TTC549 (cell line): ENCODE results near the gene KIF2C.
A peak's percentile ranks its signal among the peaks of the same experiment; 100 is the strongest.
"Not testable (repeated sequence)": the region's sequence is repeated elsewhere in the genome, so short reads cannot be mapped to it uniquely, and the experiment has no call there.

Experiments used
- FAIRE-seq: peaks from 2 replicates; lab custom pipeline; 2012; peaks lifted over from hg19 to GRCh38; lab: Jason Lieb, UNC

Gene KIF2C

DNA sequence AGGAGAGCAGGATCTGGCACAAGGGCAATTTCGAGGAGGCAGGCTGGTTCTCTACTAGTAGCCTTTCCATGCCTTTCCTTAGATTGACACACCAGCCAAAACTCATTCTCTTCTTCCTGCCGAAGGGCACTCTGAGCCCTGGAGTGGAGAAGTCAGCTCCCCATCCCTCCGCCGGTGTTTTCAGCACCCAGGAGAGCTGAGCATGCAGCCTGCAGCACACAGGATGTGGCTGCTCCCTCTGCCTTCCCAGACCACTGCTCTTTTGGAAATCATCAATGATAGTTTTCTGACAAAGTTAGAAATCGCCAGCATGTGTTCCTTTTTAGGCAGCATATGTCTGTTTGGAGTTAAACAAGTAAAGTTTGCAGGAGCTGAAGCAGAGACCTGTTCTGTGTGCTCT, 20.3 kb upstream of the KIF2C start:
- no peak for FAIRE-seq

DNA sequence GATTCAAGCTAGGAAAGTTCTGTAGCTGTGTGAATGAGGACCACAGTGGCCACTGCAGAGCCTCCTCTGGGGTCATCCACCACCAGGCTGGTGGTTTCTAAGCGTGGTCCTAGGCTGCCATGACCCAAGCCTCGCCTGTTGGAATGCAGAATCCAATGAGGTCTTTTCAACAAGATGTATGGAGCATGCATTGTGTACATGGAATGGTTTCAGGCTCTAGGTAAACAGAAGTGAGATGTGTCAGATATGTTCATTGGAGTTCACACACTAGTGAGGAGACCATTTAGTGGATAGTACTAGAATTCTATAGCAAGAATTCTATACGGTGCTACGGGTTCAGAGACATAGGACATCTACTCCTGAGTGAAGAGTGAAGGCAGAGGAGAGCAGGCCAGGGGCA, 19.4 kb upstream of the KIF2C start:
- no peak for FAIRE-seq

DNA sequence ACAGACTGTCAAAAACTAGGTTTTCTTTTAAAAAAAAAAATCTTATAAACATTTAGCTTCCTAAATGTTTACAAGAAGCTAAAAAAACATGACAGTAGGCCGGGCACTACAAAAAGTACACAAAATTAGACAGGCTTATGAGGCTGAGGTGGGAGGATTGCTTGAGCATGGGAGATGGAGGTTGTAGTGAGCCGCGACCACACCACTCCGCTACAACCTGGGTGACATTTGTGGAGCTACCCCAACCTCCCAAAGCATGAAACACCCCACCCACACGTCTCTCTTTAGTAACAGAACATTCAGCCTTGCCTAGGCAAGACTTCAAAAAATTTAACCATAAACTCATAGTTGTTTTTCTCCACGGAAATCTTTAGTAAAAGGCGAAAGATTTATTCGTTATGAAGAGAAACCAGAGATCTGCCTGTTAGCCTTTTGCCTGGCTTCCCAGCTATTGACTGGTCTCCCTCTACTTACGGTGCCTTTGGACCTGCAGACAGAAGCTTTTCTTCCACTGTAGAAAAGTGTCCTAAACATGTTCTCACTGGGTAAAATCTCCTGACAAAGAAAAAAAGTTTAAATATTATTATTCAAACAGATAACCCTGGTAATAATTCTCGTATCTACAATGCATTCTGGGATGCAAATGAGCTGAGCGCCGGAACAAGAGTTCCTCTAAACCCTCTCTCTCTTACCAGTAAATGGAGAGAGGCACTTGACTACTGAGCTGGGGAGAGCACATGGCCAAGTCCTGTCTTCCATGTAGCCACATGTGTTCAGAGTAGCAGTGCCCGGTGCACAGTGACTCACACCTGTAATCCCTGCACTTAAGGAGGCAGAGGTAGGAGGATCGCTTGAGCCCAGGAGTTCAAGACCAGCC, 17.9 kb upstream of the KIF2C start:
- peak; percentile 94 for FAIRE-seq

DNA sequence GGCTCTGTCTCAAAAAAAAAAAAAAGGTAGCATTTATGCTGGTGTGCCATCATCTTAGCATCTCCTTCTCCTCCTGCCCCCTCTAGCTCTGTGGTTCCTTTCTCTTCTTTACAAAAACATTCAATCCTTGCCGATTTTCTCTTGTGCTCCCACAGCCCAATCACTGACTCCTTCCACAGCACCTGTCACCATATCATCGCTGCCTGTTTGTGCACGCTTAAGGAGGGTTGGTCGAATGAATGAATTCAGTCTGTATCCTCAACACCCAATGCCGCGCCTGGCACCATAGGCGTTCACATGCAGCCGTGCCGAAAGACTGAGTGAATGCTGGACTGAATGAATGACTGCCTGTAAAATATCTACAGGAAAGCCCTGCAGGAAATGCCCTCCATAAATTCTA, 16.6 kb upstream of the KIF2C start:
- FAIRE-seq, result no peak

DNA sequence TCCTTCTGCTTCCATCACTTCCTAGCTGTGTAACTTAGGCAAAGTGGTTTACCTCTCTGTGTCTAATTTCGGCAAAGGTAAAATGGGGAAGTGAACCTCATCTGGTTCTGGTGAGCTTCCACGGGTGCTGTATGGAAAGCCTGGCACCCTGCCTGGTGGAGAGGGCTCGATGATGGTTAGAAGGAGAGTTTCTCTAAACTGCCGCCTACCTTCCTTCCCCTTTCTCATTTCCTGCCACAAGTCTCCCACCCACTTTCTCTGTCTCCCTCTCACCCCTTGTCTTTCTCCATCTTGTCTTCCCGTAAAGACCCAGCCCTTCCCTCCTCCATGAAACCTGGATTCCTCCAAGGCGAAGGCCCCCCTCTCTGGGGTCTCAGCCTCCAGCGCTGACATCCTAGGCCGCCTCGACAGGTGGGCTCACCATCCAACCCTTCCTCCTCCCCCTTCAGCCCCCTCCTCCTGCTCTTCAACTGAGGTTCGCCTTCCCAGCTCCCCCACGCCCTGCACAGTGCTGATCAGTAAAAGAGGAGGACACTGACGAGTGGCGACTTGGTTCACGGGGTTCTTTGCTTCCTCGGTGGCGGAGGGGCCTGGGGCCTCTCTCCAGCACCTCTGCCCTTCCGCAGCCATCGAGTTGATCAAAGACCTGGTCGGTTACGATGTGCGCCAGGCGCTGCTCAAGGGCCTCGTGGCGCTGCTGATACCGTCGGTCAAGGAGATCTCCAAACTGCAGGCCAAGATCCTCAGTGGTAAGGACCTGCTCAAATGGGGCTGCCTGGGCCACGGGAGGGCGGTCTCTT, 15.9 kb upstream of the KIF2C start:
- FAIRE-seq, result no peak

DNA sequence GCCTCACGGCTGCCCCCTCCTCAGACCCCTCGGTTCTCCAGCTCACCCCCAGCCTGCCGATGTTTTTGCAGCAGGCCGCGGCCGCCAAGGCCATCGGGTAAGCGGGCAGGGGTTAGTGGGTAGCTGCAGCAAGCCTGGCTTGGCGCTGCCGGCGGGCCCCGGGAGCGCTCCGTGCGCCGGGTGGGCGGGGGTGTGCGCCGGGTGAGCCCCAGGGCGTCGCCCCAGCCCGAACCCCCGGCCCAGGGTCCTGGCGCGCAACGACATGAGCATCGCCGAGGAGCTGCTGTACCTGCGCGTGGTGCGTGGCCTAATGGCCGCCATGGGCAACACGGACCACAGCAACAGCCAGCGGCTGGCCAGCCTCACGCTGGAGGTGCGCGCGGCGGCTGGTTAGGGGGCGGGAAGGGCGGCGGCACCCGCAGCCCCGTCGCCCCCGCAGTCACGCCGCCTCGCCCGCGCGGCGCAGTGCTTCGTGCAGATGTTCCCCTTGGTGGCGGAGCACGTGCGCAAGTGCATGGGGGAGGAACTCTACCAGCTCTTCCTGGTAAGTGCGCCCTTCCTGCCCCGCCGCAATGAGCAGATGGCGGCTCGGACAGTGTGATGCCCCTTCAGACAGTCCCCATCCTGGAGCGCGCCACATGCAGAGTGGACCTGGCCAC, 15.2 kb upstream of the KIF2C start:
- FAIRE-seq, result no peak

DNA sequence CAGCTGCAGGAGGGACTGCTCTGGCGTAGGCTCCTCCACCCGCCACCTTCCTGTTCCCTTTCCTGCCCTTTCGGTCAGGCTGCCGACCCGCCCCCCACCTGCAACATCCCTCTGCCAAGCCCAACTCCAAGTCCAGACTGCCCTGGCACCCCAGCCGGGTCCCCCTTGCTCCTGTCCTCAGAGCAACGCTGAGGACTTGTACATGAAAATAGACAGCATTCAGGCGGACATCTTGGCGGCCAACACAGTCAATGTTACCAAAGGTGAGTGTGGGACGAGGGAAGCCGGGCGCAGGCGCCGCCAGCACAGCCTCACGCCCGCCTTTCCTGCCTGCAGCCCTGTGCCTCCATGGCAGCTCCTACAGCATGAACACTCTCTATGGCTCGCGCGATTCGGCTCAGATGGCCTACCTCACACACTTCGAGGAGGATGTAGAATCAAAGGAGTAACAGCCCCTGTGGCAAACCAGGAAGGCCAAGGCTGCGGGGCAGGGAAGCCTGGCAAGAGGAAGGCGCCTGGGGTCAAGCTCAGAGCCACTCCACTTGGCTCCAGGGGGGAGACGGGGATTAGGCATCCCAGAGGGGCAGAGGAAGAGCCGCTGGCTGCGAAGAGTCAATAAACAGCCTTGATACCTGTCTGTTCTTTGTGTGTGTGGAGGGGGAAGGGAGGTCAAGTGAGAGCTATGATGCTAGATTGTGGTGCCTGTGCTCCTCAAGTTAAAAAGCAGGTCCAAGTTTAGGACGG, 14.5 kb upstream of the KIF2C start:
- FAIRE-seq, result no peak

DNA sequence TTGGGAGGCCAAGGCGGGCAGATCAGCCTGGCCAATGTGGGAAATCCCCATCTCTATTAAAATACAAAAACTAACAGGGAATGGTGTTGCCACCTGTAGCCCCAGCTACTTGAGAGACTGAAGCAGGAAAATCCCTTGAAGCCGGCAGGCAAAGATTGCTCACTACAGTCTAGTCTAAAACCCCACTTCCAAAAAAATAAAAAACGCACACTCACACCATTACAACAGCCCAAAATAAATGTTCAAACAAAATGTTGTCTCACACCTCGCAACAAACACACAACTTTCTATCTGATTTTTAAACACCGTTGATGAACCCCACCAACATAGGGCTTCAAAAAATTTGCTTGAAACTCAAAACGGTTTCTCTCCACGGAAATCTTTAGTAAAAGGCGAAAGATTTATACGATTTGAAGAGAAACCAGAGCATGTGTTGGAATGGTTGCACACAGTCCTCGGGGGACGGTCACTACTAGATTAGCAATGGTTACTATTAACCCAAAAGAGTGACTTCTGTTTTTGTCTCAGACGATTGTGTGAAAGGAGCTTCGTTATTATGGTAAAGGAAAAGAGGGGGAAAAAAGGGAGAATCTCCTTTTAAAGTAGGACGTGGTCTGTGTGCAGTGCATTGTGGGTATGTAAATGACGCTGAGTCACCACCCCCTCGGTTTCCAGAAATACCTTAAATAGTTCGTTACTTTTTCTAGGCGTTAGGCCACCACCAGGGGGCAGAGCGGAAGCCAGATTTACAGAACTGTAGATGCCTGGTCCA, 8.7 kb upstream of the KIF2C start, which contains the start of gene RNU5D-1:
Gene RNU5D-1, minus strand, starts transcription at position 430 of the 772 bp plus-strand sequence.
- FAIRE-seq, result peak; percentile 90

DNA sequence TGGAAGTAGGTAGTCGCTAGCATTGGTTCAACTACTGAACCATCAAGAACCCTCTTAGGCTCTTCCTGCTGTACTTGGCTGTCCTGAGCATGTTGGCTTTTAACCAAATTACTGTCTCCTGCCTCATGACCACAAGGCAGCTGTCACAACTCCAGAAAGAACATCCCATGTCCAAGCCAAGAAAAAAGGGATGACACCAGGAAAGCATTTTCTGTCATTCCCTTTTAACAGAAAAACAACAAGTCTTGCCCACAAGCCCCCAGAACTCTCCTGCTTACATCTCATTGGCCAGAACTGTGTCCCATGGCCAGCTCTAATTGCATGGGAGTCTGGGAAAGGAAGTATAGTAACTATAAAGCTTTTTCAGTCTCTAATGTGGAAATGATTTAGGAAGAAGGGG, 6.3 kb upstream of the KIF2C start:
- no peak for FAIRE-seq

DNA sequence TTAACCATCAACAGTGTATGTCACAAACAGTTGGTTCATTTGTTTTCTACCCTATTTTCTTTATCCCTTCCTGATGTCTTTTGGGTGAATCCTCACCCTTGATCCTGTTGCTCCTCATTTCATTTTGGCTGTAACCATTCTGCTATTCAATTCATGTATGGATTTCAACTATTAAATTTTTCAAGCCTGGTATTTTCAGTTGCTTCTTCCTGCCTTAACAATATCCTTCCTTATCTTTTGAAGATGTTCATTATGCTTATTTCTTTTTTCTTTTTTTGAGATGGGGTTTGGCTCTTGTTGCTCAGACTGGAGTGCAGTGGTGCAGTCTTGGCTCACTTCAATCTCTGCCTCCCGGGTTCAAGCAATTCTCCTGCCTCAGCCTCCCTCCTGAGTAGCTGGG, 5.9 kb upstream of the KIF2C start:
- no peak for FAIRE-seq

DNA sequence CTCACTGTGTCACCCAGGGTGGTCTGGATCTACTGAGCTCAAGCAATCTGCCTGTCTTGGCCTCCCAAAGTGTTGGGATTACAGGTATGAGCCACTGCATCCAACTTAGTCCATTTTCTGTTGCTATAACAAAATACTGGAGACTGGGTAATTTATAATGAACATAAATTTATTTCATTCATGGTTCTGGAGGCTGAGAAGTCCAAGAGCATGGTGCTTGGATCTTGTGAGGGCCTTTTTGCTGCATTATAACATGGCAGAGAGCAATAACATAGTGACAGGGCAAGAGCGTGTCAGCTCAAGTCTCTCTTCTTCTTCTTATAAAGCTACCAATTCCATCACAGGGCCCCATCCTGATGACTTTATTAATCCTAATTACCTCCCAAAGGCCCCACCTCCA, 3.6 kb upstream of the KIF2C start:
- no peak for FAIRE-seq

DNA sequence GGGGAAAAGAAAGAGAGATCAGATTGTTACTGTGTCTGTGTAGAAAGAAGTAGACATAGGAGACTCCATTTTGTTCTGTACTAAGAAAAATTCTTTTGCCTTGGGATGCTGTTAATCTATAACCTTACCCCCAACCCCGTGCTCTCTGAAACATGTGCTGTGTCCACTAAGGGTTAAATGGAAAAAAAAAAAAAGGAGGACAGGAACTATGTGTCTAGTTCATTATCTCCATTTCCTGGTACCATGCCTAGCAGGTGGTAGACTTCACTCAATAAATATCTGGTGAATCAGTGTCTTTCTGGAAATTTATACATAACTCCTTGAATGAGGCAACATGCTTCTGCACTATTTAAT, 707 bp upstream of the KIF2C start:
- FAIRE-seq, result not testable (repeated sequence)

DNA sequence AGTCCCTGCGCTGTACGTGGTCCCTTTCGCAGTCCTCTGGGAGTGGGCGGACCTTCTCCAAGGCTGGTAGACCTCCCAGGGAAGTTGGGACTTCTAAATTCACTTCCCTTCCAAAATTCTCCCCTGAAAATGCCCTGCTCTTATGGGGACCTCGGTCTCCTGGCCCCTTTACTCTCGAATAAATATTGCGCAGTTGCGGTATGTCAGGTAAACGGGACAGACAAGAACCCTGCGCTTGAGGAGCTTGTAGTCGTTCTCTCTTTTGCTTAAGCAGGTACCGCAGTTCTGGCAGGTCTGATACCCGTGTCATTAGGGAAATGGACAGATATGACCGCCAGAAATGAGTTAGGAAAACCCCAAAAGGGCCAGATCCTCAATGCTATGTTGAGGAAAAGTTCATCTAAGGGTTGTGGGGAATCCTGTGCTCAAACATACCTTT, 561 bp downstream of the KIF2C start:
- FAIRE-seq, result no peak

DNA sequence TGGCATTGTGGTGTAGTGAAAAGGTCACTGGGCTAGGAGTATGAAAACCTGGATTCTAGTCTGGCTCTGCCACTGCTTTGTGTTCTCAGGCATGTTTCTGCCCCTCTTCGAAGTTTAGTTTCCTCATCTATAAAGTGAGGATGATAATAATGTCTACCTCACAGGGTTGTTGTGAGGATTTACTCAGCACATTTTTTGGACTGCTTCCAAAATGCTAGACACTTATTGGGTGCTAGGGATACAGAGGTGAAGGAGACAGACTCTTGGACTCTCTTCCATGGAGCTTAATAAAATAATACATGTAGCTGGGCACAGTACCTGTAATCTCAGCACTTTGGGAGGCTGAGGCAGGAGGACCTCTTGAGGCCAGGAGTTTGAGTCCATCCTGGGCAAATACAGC, 3.6 kb downstream of the KIF2C start:
- no peak for FAIRE-seq

DNA sequence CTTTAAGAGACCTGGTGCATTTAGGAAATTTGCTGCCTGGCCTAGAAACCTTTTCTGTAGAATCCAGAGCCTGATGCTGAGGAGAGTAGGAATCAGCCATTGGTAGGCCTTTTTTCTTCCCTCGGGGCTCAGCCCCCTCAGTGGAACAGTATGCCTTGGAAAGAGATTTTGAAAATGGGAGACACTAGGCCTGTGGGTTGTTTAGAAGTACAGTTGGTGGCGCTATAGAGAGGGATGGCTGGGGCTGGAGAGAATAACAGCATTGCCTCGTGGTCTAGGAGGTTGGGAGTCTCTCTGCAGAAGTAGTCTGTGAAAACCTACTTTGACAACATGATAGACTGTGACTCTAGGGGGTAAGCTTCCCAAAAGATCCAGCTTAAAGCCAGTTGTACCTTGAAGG, 8.2 kb downstream of the KIF2C start:
- FAIRE-seq, result no peak

DNA sequence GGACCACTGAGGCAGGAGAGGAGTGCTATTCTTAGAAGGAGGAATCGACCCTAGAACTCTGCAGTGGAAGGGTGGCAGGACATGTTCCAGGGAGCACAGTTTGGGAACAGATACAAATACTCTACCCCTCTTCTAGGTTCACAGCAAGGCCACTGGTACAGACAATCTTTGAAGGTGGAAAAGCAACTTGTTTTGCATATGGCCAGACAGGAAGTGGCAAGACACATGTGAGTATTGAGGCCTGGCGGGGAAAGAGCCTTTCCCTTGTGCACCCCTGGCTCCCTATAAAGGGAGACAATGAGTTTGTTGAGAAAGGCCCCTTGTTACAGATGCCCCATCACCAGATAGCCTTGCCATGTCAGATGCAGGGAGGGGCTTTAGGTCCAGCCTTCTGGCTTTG, 17.8 kb downstream of the KIF2C start:
- FAIRE-seq, result no peak

DNA sequence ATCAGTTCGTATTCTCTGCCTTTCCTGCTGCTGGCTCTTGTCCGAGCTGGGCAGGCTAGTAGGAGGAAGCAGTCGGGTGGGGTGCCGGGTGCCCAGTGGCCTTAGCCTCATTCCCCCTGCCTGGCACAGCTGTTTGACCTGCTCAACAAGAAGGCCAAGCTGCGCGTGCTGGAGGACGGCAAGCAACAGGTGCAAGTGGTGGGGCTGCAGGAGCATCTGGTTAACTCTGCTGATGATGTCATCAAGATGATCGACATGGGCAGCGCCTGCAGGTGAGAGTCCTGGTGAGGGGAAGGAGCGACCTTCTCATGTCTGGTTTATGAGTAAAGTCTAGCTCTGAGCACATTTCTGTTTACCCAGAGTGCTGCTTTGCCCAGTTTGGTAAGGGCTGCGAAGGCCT, 19.4 kb downstream of the KIF2C start:
- no peak for FAIRE-seq

DNA sequence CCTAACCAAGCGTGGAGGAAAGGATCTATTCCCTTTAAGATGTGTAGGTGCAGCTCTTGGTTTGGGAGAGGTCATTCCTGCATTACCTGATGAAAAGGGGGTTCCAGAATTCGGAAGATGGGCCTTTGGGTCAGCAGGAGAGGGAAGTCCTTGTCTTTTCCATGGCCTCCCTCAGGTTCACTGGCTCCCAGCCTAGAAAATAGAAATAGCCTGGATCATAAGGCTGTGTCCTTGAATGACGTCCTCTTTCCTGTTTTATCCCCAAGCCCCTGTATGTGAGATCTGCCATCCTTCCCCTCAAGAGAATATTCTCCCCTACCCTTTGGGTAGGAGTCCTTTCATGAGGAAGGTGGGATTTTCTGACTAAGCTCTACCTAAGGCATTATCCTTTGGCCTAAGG, 21.2 kb downstream of the KIF2C start:
- no peak for FAIRE-seq

DNA sequence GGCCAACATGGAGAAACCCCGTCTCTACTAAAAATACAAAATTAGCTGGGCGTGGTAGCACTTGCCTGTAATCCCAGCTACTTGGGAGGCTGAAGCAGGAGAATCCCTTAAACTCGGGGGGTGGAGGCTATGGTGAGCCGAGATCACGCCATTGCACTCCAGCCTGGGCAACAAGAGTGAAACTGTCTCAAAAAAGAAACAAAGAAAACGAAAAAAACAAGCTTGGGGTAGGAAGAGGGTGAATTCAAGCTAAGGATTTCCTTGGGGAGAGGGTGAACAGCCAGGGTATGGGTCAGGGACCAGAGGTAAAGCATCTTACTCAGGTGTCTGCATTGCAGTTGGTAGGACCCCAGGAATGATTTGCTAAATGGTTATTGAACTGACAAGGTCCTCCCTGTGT, 26.8 kb downstream of the KIF2C start:
- not testable (repeated sequence) for FAIRE-seq

DNA sequence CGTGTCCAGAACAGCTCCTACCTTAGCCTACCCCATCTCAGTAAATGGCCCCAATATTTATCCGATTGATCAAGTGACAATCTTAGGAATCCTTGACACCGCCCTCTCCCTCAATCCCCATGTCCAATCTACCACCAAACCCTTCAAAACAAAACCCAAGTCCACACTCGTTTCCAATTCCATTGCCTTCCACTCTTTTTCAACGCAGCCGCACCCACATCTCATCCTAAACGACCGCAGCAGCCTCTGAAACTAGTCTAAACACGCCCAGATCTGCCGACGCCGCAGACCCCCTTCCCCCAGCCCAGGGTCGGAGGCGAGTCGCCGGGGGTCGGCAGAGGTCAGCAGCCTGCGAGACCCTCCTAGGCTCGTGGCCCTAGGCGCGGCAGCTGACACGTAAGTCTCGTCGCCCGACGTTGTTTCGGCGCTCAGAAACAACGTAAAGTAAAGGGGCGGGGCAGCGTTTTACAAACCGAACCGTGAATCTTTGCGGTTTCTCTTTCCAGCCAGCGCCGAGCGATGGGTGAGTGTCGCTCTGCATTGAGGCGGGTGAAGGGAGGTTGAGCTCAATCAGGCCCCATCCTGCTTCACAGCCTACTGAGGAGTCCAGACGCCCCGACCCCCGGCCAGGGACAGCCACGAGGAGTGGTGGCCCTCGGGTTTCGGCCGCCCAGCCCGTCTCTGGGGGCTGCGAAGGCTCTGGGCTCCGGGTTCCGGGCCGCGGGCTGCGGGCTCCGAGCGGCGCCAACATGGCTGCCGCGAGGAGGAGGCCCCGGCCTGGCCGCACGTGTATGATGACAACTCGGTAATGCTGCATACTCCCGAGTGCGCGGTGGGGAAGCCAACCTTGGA, 35.7 kb downstream of the KIF2C start, which contains the start of gene RPS8:
Gene RPS8, plus strand, starts transcription at position 463 of the 852 bp plus-strand sequence. Its CDS starts 57 bp downstream, at position 520.
- no peak for FAIRE-seq
